Right ventricle myocardium inferior (tissue), 1 donor: Measurements from ENCODE around the gene PCDHGC3. TPM values are rescaled to one million over a fixed set of nuclear protein-coding genes. Genes with fewer than 3 reads are reported as not detected.

Experiments used
- ATAC-seq: fragments of 200-7000 bp; cut with Tn5 transposase; one replicate; pipeline ENCODE4 v1.9.1; 2020; ENCODE audit warnings: mild to moderate bottlenecking, moderate library complexity
- DNase-seq: peaks from one replicate; pipeline ENCODE4 v3.0.0; 2021; ENCODE audit errors: missing footprints
- intact Hi-C: fragments of 100-400 bp; cut with DNase I; formaldehyde crosslinking; loops from one replicate; pipeline ENCODE4 v1.11.0; 2022
- total RNA-seq: library from RNA; stranded (reverse); fragmentation: NEBNext Ultra II Directional; extraction: Animal tissue kit (Norgen Biotek cat#: 25700); gene quantifications from one replicate; pipeline ENCODE4 v1.2.1, GENCODE V29; 2021
- donor health status: DM: no; HTN: yes; CAD: no; lungs with severe emphysema.

The PCDHGC3 gene
- total RNA-seq, 1 donor from 2014 or later: 22.5 TPM

- intact Hi-C loops: loop anchor here (5.0 kb wide), 1 partner anchor 47 kb away; the partner anchor contains the start of gene PCDHGA12
- DNase-seq (no peak), ATAC-seq (no peak)
Measured at GRCh38 chr5:141479776-141480175, 4.0 kb downstream of the PCDHGC3 start.

GRCh38 chr5:141483902-141484301 is 8.1 kb downstream of the PCDHGC3 start:
- intact Hi-C loops: no loop called here
- DNase-seq (no peak), ATAC-seq (no peak)

GRCh38 chr5:141484310-141484640 is 8.5 kb downstream of the PCDHGC3 start:
- DNase-seq: no peak
- intact Hi-C loops: no loop called here
- no peak for ATAC-seq

GRCh38 chr5:141484641-141485311 is 9.0 kb downstream of the PCDHGC3 start, which contains the start of gene PCDHGC4:
Gene PCDHGC4 (plus strand): TSS chr5:141485030. CDS start chr5:141485174, 144 bp downstream.
- no peak for DNase-seq
- intact Hi-C loops: no loop called here
- peak; percentile 21 for ATAC-seq

GRCh38 chr5:141485321-141486055 is 9.7 kb downstream of the PCDHGC3 start:
- ATAC-seq: no peak
- intact Hi-C loops: no loop called here
- DNase-seq: no peak

- intact Hi-C loops: no loop called here
- ATAC-seq: no peak
- DNase-seq: no peak
Measured at GRCh38 chr5:141486091-141486490, 10.3 kb downstream of the PCDHGC3 start.

- no peak for ATAC-seq
- no peak for DNase-seq
- intact Hi-C loops: no loop called here
Measured at GRCh38 chr5:141487131-141487530, 11.4 kb downstream of the PCDHGC3 start.

GRCh38 chr5:141488591-141489561 is 13.1 kb downstream of the PCDHGC3 start, which contains the start of gene PCDHGC5:
Gene PCDHGC5 (plus strand): TSS chr5:141489081. CDS start chr5:141489241, 160 bp downstream.
- DNase-seq (no peak), ATAC-seq (no peak)
- intact Hi-C loops: no loop called here

- ATAC-seq: no peak
- intact Hi-C loops: no loop called here
- DNase-seq: no peak
Measured at GRCh38 chr5:141489841-141490240, 14.1 kb downstream of the PCDHGC3 start.

- DNase-seq (no peak), ATAC-seq (no peak)
- intact Hi-C loops: no loop called here
Measured at GRCh38 chr5:141490271-141490670, 14.5 kb downstream of the PCDHGC3 start.

GRCh38 chr5:141490771-141491170 is 15.0 kb downstream of the PCDHGC3 start:
- DNase-seq: no peak
- no peak for ATAC-seq
- intact Hi-C loops: no loop called here

- DNase-seq: no peak
- no peak for ATAC-seq
- intact Hi-C loops: no loop called here
Measured at GRCh38 chr5:141491323-141492167, 15.8 kb downstream of the PCDHGC3 start.

GRCh38 chr5:141492168-141492885 is 16.6 kb downstream of the PCDHGC3 start:
- peak; percentile 16 for ATAC-seq
- DNase-seq: no peak
- intact Hi-C loops: no loop called here

GRCh38 chr5:141493500-141494422 is 18.0 kb downstream of the PCDHGC3 start:
- ATAC-seq: peak; percentile 67
- DNase-seq: no peak
- intact Hi-C loops: no loop called here

- no peak for DNase-seq
- no peak for ATAC-seq
- intact Hi-C loops: no loop called here
Measured at GRCh38 chr5:141494761-141495452, 19.1 kb downstream of the PCDHGC3 start.

- DNase-seq (no peak), ATAC-seq (no peak)
- intact Hi-C loops: no loop called here
Measured at GRCh38 chr5:141495453-141495811, 19.7 kb downstream of the PCDHGC3 start.
